Measurements from ENCODE around the gene ALG9.
"Not testable (repeated sequence)": the region's sequence is repeated elsewhere in the genome, so short reads cannot be mapped to it uniquely, and the experiment has no call there.

The ALG9 gene

GRCh38 chr11:111792955-111793500 is 78.4 kb downstream of the ALG9 start:
- TF ChIP-seq CTCF (IDR thresholded peaks at IDR 0.05), result no peak
- H3K4me1 ChIP-seq (ENCODE audit: control insufficient read depth in 1 of 2, insufficient read depth in 1 of 2, low read depth in 1 of 2, low read length in 1 of 2), result no peaks in the 10 kb centered on the region
- no peak overlapping the region for H3K27ac ChIP-seq
- no peaks in the 10 kb centered on the region for H3K36me3 ChIP-seq
- H3K9me3 ChIP-seq, result no peaks in the 10 kb centered on the region
- H3K27me3 ChIP-seq, result no peaks in the 10 kb centered on the region
- H3K4me3 ChIP-seq (ENCODE audit: low read depth in 1 of 2, low read length in 1 of 2), result no peak overlapping the region

DNA sequence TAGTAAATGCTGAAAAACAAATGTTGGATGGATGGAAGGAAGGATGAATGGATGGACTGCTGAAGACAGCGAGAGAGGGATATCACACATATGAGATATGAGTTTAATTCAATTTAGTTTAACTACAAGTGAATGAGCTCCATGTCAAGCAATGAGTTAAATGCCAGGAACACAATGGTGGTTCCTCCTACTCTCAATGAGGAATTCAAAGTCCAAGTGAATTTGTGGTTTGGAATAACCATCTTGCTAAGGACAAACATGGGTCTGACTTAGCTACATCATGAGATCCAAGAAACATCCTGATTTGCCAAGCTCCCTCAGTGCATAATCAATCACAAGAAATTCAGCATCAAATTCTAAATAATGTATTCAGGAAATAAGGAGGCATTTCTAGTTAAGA is 79.1 kb downstream of the ALG9 start:
- Histone ChIP-seq H3K27me3 (no peaks in the 10 kb centered on the region), H3K27ac (no peak overlapping the region), H3K4me3 (ENCODE audit: low read depth in 1 of 2, low read length in 1 of 2) (no peak overlapping the region), H3K36me3 (no peaks in the 10 kb centered on the region), H3K4me1 (ENCODE audit: control insufficient read depth in 1 of 2, insufficient read depth in 1 of 2, low read depth in 1 of 2, low read length in 1 of 2) (no peaks in the 10 kb centered on the region), H3K9me3 (no peaks in the 10 kb centered on the region)
- TF ChIP-seq CTCF (IDR thresholded peaks at IDR 0.05), result no peak

DNA sequence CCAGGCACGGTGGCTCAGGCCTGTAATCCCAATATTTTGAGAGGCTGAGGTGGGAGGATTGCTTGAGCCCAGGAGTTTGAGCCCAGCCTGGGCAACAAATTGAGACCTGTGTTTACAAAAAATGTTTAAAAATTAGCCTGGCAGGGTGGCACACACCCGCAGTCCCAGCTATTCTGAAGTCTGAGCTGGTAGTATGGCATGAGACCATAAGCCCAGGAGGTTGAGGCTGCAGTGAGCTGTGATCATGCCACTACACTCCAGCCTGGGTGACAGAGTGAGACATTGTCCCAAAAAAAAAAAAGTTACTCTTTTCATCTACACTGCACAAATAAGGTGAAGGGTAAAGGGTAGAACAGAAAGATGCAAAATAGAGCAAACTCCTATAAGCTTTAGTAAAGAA is 82.9 kb downstream of the ALG9 start:
- H3K27me3 ChIP-seq, result no peaks in the 10 kb centered on the region
- H3K36me3 ChIP-seq, result no peaks in the 10 kb centered on the region
- H3K27ac ChIP-seq, result no peak overlapping the region
- no peaks in the 10 kb centered on the region for H3K4me1 ChIP-seq (ENCODE audit: control insufficient read depth in 1 of 2, insufficient read depth in 1 of 2, low read depth in 1 of 2, low read length in 1 of 2)
- no peak for TF ChIP-seq CTCF (IDR thresholded peaks at IDR 0.05)
- H3K4me3 ChIP-seq (ENCODE audit: low read depth in 1 of 2, low read length in 1 of 2), result no peak overlapping the region
- no peaks in the 10 kb centered on the region for H3K9me3 ChIP-seq

DNA sequence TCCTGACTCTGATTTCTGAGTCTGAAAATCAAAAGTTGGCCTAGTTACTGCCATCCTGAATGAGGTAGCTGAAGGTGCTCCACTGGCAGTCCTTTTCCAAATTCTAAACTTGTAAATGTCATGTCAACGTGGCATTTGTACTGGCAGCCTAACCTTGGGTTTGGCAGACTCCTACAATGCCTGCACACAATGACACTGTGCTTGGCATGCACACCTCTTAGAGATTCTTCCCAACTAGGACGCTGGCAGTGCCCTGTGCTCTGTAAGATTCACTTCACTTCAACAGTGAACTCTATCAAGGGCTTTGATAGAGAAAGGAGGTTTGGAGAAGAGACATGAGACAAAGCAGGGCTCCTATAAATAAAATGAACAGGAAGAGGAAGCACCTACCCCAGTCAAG is 83.3 kb downstream of the ALG9 start:
- no peak for TF ChIP-seq CTCF (IDR thresholded peaks at IDR 0.05)
- no peaks in the 10 kb centered on the region for H3K4me1 ChIP-seq (ENCODE audit: control insufficient read depth in 1 of 2, insufficient read depth in 1 of 2, low read depth in 1 of 2, low read length in 1 of 2)
- H3K27ac ChIP-seq, result no peak overlapping the region
- H3K36me3 ChIP-seq, result no peaks in the 10 kb centered on the region
- H3K4me3 ChIP-seq (ENCODE audit: low read depth in 1 of 2, low read length in 1 of 2), result no peak overlapping the region
- no peaks in the 10 kb centered on the region for H3K9me3 ChIP-seq
- no peaks in the 10 kb centered on the region for H3K27me3 ChIP-seq

DNA sequence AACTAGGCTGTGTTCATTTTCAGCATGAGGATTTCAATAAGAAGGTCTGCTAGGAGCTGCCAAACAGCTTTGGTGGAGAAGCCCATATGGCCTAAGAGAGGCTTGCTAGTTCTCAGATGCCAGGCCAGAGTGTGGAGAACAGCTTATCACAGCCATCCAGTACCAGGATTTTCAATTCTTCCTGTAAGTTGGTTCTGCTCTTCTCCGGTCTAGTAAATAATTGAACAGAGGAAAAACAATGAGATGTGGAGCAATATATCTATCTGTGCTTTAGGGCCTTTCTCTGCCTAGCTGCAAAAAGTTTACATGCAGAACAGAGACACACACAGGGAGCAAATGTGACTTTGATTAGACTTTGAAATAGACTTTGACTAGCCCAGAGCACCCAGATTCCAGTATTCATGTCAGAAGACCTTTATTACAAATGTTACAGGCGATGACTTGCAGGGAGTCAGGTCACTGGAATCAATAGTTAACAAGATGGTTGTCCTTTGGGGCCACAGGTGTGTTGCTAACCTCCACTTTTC is 85.4 kb downstream of the ALG9 start:
- no peaks in the 10 kb centered on the region for H3K36me3 ChIP-seq
- H3K4me1 ChIP-seq (ENCODE audit: control insufficient read depth in 1 of 2, insufficient read depth in 1 of 2, low read depth in 1 of 2, low read length in 1 of 2), result no peaks in the 10 kb centered on the region
- no peak overlapping the region for H3K27ac ChIP-seq
- no peak for TF ChIP-seq CTCF (IDR thresholded peaks at IDR 0.05)
- no peaks in the 10 kb centered on the region for H3K27me3 ChIP-seq
- H3K4me3 ChIP-seq (ENCODE audit: low read depth in 1 of 2, low read length in 1 of 2), result no peak overlapping the region
- H3K9me3 ChIP-seq, result no peaks in the 10 kb centered on the region

DNA sequence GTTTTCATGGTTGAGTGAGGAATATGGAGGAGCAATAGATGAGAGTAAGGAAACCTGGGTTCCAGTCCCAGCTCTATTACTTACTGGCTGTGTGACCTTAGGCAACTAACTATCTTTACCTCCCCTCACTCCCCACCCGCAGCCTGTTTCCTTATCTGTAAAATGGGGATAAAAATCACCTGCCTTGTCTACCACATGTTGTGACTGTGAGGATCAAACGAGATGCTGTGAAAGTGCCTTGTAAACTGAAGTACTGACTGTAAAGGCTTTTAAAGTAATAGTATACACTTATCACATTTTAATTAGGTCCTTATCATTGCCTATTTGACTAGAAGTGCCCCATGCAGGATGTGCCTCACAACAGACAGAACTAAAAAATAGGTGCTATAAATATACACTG is 86.3 kb downstream of the ALG9 start:
- no peaks in the 10 kb centered on the region for H3K36me3 ChIP-seq
- no peaks in the 10 kb centered on the region for H3K9me3 ChIP-seq
- H3K27me3 ChIP-seq, result no peaks in the 10 kb centered on the region
- no peak for TF ChIP-seq CTCF (IDR thresholded peaks at IDR 0.05)
- no peaks in the 10 kb centered on the region for H3K4me1 ChIP-seq (ENCODE audit: control insufficient read depth in 1 of 2, insufficient read depth in 1 of 2, low read depth in 1 of 2, low read length in 1 of 2)
- H3K27ac ChIP-seq, result no peak overlapping the region
- H3K4me3 ChIP-seq (ENCODE audit: low read depth in 1 of 2, low read length in 1 of 2), result no peak overlapping the region

DNA sequence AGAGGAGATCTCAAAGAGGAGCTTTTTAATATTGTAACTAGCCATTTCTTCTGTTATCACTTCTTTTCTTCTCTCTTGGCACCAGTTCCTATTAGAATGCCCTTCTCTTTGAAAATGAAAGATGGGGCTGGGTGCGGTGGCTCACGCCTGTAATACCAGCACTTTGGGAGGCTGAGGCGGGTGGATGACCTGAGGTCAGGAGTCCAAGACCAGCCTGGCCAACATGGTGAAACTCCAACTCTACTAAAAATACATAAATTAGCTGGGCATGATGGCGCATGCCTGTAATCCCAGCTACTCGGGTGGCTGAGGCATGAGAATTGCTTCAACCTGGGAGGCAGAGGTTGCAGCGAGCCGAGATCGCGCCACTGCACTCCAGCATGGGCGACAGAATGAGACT is 87.1 kb downstream of the ALG9 start:
- H3K27ac ChIP-seq; H3K27me3 ChIP-seq; H3K4me3 ChIP-seq (ENCODE audit: low read depth in 1 of 2, low read length in 1 of 2); H3K36me3 ChIP-seq; H3K4me1 ChIP-seq (ENCODE audit: control insufficient read depth in 1 of 2, insufficient read depth in 1 of 2, low read depth in 1 of 2, low read length in 1 of 2); H3K9me3 ChIP-seq: not testable (repeated sequence)

Data from neutrophil (primary cell).